ENCODE data around the gene GRIK1. TPM values are rescaled to one million over a fixed set of nuclear protein-coding genes. Genes with fewer than 3 reads are reported as not detected.

The GRIK1 gene
- total RNA-seq, 2 experiments from 2014 or later, result not detected

GRCh38 chr21:29676395-29676794 lies 263.4 kb downstream of the GRIK1 start:
- Mint-ChIP-seq H3K4me1 (no peaks in the 10 kb centered on the region), H3K36me3 (peaks cover 1% of the 10 kb centered on the region), H3K27ac (no peak overlapping the region), H3K9me3 (no peaks in the 10 kb centered on the region), H3K27me3 (peaks cover 12% of the 10 kb centered on the region), H3K4me3 (no peak overlapping the region)
- DNase-seq, result no peak

GRCh38 chr21:29675451-29675850 lies 264.3 kb downstream of the GRIK1 start:
- H3K36me3 Mint-ChIP-seq, result peaks cover 1% of the 10 kb centered on the region
- DNase-seq, result no peak
- peaks cover 12% of the 10 kb centered on the region for H3K27me3 Mint-ChIP-seq
- H3K27ac Mint-ChIP-seq, result no peak overlapping the region
- H3K4me1 Mint-ChIP-seq, result no peaks in the 10 kb centered on the region
- no peak overlapping the region for H3K4me3 Mint-ChIP-seq
- H3K9me3 Mint-ChIP-seq, result no peaks in the 10 kb centered on the region

DNA sequence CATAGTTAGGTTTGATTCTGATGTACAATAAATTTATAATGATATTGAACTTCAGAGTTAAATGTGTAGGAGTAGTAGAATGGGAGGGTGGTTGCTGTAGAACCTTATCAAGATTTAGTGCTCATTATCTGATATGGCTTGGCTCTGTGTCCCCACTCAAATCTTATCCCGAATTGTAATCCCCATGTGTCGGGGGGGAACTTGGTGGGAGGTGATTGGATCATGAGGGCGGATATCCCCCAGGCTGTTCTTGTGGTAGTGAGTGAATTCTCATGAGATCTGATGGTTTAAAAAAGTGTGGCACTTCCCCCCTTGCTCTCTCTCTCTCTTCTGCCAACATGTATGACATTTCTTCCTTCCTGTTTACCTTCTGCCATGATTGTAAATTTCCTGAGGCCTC lies 265.5 kb downstream of the GRIK1 start:
- H3K27me3 Mint-ChIP-seq, result peaks cover 12% of the 10 kb centered on the region
- H3K4me1 Mint-ChIP-seq, result no peaks in the 10 kb centered on the region
- H3K36me3 Mint-ChIP-seq, result peaks cover 1% of the 10 kb centered on the region
- no peaks in the 10 kb centered on the region for H3K9me3 Mint-ChIP-seq
- no peak for DNase-seq
- H3K4me3 Mint-ChIP-seq, result no peak overlapping the region
- H3K27ac Mint-ChIP-seq, result no peak overlapping the region

DNA sequence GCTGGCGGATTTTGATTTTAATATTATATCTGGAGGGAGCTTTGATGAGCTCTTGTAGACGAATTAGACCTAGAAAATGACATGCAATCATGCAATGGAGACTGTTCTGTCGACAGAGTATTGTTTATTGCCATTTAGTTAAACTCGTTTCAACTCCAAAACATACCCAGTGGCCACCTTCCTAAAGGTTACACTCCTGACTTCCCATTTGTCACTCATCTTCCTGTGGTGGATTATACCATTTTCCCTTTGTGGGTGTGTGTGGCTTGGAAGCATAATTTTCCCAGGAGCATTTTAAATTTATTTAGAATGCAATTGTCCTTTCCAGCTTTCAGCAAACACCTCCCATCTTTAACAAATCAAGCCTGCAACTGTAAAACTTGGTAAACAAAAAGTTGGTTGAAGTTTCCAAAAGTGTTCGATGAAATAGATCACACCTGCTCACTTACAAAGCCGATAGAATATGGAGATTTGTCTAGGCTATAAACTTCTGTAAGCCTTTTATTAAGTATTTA lies 266.6 kb downstream of the GRIK1 start:
- Mint-ChIP-seq H3K36me3 (peaks cover 1% of the 10 kb centered on the region), H3K27ac (no peak overlapping the region)

GRCh38 chr21:29671728-29672127 lies 268.1 kb downstream of the GRIK1 start:
- Mint-ChIP-seq H3K4me1 (no peaks in the 10 kb centered on the region), H3K9me3 (no peaks in the 10 kb centered on the region), H3K4me3 (no peak overlapping the region), H3K36me3 (peaks cover 1% of the 10 kb centered on the region), H3K27ac (no peak overlapping the region), H3K27me3 (peaks cover 28% of the 10 kb centered on the region)
- no peak for DNase-seq

More for the DNA sequence above, 266.6 kb downstream of the GRIK1 start:
- H3K4me1 Mint-ChIP-seq, result no peaks in the 10 kb centered on the region
- H3K9me3 Mint-ChIP-seq, result no peaks in the 10 kb centered on the region
- peaks cover 16% of the 10 kb centered on the region for H3K27me3 Mint-ChIP-seq
- no peak overlapping the region for H3K4me3 Mint-ChIP-seq
- no peak for DNase-seq

GRCh38 chr21:29670228-29670627 lies 269.6 kb downstream of the GRIK1 start:
- Mint-ChIP-seq H3K27ac (no peak overlapping the region), H3K27me3 (peaks cover 26% of the 10 kb centered on the region), H3K4me3 (no peak overlapping the region), H3K36me3 (peaks cover 1% of the 10 kb centered on the region), H3K9me3 (no peaks in the 10 kb centered on the region), H3K4me1 (no peaks in the 10 kb centered on the region)
- DNase-seq, result no peak

GRCh38 chr21:29669416-29669815 lies 270.4 kb downstream of the GRIK1 start:
- peaks cover 24% of the 10 kb centered on the region for H3K27me3 Mint-ChIP-seq
- H3K9me3 Mint-ChIP-seq, result no peaks in the 10 kb centered on the region
- H3K27ac Mint-ChIP-seq, result no peak overlapping the region
- no peaks in the 10 kb centered on the region for H3K4me1 Mint-ChIP-seq
- no peak for DNase-seq
- H3K36me3 Mint-ChIP-seq, result no peaks in the 10 kb centered on the region
- no peak overlapping the region for H3K4me3 Mint-ChIP-seq

GRCh38 chr21:29667651-29668050 lies 272.1 kb downstream of the GRIK1 start:
- no peak for DNase-seq
- H3K36me3 Mint-ChIP-seq, result no peaks in the 10 kb centered on the region
- no peak overlapping the region for H3K4me3 Mint-ChIP-seq
- no peaks in the 10 kb centered on the region for H3K4me1 Mint-ChIP-seq
- no peak overlapping the region for H3K27ac Mint-ChIP-seq
- no peaks in the 10 kb centered on the region for H3K9me3 Mint-ChIP-seq
- H3K27me3 Mint-ChIP-seq, result peaks cover 23% of the 10 kb centered on the region

- peaks cover 2% of the 10 kb centered on the region for H3K36me3 Mint-ChIP-seq
- no peak overlapping the region for H3K4me3 Mint-ChIP-seq
- peaks cover 2% of the 10 kb centered on the region for H3K9me3 Mint-ChIP-seq
- H3K27me3 Mint-ChIP-seq, result peaks cover 22% of the 10 kb centered on the region
- H3K27ac Mint-ChIP-seq, result no peak overlapping the region
- no peak for DNase-seq
- H3K4me1 Mint-ChIP-seq, result no peaks in the 10 kb centered on the region
Measured at GRCh38 chr21:29664615-29665014, 275.2 kb downstream of the GRIK1 start.

GRCh38 chr21:29661672-29662442 lies 277.9 kb downstream of the GRIK1 start:
- peaks cover 2% of the 10 kb centered on the region for H3K36me3 Mint-ChIP-seq
- H3K4me1 Mint-ChIP-seq, result peaks cover 8% of the 10 kb centered on the region
- peaks cover 2% of the 10 kb centered on the region for H3K9me3 Mint-ChIP-seq
- peaks cover 6% of the 10 kb centered on the region for H3K27me3 Mint-ChIP-seq
- DNase-seq, result no peak
- H3K27ac Mint-ChIP-seq, result no peak overlapping the region
- no peak overlapping the region for H3K4me3 Mint-ChIP-seq

DNA sequence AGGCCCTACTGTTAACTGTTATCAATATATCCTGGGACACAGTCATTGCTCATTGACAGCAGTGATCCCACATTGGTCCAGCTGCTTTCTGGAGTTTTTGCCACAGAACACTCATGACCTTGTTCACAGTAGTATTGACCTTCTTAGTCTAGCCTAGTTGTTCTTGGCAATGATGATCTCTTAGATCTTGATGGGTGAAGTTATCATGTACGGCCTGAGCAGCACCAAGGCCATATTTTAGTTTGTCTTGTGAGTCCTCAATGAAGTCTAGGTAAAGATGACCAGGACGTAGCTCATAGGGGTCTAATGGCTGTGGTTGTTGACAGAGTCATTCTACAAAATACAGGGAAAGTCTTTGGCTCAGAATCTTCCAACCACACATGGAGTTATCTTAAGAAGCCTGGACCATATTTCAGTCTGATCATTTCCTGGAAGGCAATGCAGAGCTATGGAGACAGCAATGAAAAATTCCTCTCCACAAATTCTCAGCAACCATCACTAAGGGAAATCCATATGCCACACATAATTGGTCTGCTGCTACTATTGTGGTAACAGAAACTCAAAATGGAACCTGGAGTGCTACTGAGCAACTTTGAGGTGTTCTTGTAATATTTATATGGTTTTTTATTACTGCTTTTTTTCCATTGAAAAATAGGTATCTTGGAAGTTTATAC lies 279.6 kb downstream of the GRIK1 start:
- Mint-ChIP-seq H3K9me3 (peaks cover 5% of the 10 kb centered on the region), H3K27me3 (peaks cover 5% of the 10 kb centered on the region), H3K36me3 (peaks cover 9% of the 10 kb centered on the region), H3K4me1 (peaks cover 21% of the 10 kb centered on the region), H3K27ac (no peak overlapping the region), H3K4me3 (no peak overlapping the region)
- no peak for DNase-seq

GRCh38 chr21:29658934-29659203 lies 280.9 kb downstream of the GRIK1 start:
- peaks cover 6% of the 10 kb centered on the region for H3K9me3 Mint-ChIP-seq
- no peak overlapping the region for H3K4me3 Mint-ChIP-seq
- peaks cover 23% of the 10 kb centered on the region for H3K4me1 Mint-ChIP-seq
- no peak for DNase-seq
- H3K27me3 Mint-ChIP-seq, result peaks cover 5% of the 10 kb centered on the region
- peaks cover 9% of the 10 kb centered on the region for H3K36me3 Mint-ChIP-seq
- H3K27ac Mint-ChIP-seq, result no peak overlapping the region

GRCh38 chr21:29658177-29658933 lies 281.4 kb downstream of the GRIK1 start:
- Mint-ChIP-seq H3K36me3 (peaks cover 9% of the 10 kb centered on the region), H3K4me3 (no peak overlapping the region), H3K27ac (no peak overlapping the region), H3K27me3 (peaks cover 5% of the 10 kb centered on the region), H3K4me1 (peaks cover 27% of the 10 kb centered on the region), H3K9me3 (peaks cover 6% of the 10 kb centered on the region)
- DNase-seq, result no peak

DNA sequence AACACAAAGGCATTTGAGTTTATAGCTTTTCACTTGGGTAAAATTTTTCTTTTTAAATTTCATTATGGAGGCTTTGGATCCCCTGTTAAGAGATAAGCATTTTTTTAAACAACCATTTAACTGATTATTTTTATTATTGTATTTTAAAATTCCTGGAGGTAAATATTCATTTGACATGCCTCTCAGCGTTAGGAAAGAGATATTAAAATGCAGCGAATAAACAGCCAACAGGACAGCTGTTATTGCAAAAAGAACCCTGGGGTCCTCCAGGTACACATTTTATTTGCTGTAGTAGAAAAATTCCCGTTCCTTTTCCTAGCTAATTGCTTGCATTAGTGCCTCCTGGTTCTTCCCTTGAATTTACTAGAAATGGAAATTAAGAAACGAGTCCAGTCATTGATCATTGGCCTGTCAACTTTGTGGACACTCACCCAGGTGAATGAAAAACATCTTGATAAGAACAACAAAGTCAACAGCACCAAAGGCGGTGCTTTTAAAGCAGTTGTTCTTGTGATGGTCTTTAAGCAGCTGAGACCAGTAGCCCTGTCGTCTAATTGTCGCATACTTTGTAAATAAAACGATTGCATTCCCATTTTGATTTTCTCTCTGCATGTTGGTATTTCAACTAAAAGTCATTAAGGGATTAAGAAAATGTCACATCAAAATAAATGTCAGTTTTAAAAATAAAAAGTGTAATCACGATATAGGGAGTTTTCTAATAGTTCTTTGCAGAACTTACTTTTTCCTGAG lies 282.4 kb downstream of the GRIK1 start:
- DNase-seq, result no peak
- Mint-ChIP-seq H3K9me3 (peaks cover 6% of the 10 kb centered on the region), H3K4me1 (peaks cover 27% of the 10 kb centered on the region), H3K4me3 (no peak overlapping the region), H3K27me3 (peaks cover 5% of the 10 kb centered on the region), H3K36me3 (peaks cover 10% of the 10 kb centered on the region), H3K27ac (peak overlapping the region; percentile 64)

Data from activated naive CD8-positive, alpha-beta T cell treated with anti-CD3 and anti-CD28 coated beads for 36 hours (primary cell).